Caco-2 (cell line): ENCODE results near the gene PPARD. TPM values are rescaled to one million over a fixed set of nuclear protein-coding genes. Genes with fewer than 3 reads are reported as not detected.

ENCODE experiments used
- BruUV-seq: library from RNA; stranded (reverse); fragments of 400-500 nt; replicated peaks from 2 replicates; lab custom pipeline; 2021; lab: Mats Ljungman, UMichigan
- CTCF ChIA-PET: fragments of 300-600 bp; sonication (Branson Sonifier 250); formaldehyde crosslinking; loops from one replicate; lab custom pipeline; 2022; ENCODE audit warnings: antibody characterized with exemption; lab: Charles Lee
- POLR2A ChIA-PET: fragments of 300-600 bp; sonication (Branson Sonifier 250); formaldehyde crosslinking; loops from one replicate; lab custom pipeline; 2022; ENCODE audit warnings: antibody characterized with exemption; lab: Charles Lee
- DNase-seq, 2 experiments: peaks; one replicate each; pipeline versions ENCODE4 v3.0.0 to v3.0.0-alpha.2; 2020 to 2022
- H3K27me3 ChIP-seq: replicated peaks from 2 replicates; pipeline ENCODE4 v1.6.0; 2011; ENCODE audit warnings: low read length; ENCODE audit not compliant: control insufficient read depth, insufficient read depth
- H3K36me3 ChIP-seq: 2 replicates; pipeline ENCODE4 v1.5.1; 2011; ENCODE audit warnings: low read length; ENCODE audit not compliant: control insufficient read depth, insufficient read depth
- H3K4me1 ChIP-seq: fragments of 250-450 bp; sonication (Bioruptor Pico); 2 replicates; pipeline ENCODE4 v1.5.1; 2020; ENCODE audit warnings: mild to moderate bottlenecking
- H3K4me3 ChIP-seq: 2 replicates; pipeline ENCODE4 v1.5.1; 2011; ENCODE audit warnings: low read depth, mild to moderate bottlenecking, control low read depth, low read length
- H3K9me3 ChIP-seq: fragments of 250-450 bp; sonication (Bioruptor Pico); 2 replicates; pipeline ENCODE4 v1.5.1; 2020; ENCODE audit warnings: mild to moderate bottlenecking, moderate library complexity
- H3K27ac Mint-ChIP-seq: one replicate; pipeline ENCODE4 v1.8.0; 2022; ENCODE audit warnings: mixed read lengths; ENCODE audit not compliant: unreplicated experiment
- H3K27me3 Mint-ChIP-seq: one replicate; pipeline ENCODE4 v1.8.0; 2022; ENCODE audit warnings: mixed read lengths; ENCODE audit not compliant: insufficient read depth, unreplicated experiment
- H3K36me3 Mint-ChIP-seq: one replicate; pipeline ENCODE4 v1.8.0; 2022; ENCODE audit warnings: mild to moderate bottlenecking, mixed read lengths; ENCODE audit not compliant: insufficient read depth, unreplicated experiment
- H3K4me1 Mint-ChIP-seq: one replicate; pipeline ENCODE4 v1.8.0; 2022; ENCODE audit warnings: low read depth, mixed read lengths; ENCODE audit not compliant: unreplicated experiment
- H3K4me3 Mint-ChIP-seq: one replicate; pipeline ENCODE4 v1.8.0; 2022; ENCODE audit warnings: mild to moderate bottlenecking, moderate library complexity, mixed read lengths; ENCODE audit not compliant: unreplicated experiment
- H3K9me3 Mint-ChIP-seq: one replicate; pipeline ENCODE4 v1.8.0; 2022; ENCODE audit warnings: mixed read lengths; ENCODE audit not compliant: unreplicated experiment
- intact Hi-C: fragments of 100-400 bp; cut with micrococcal nuclease; formaldehyde crosslinking; loops from one replicate; pipeline ENCODE4 v1.10.0; 2022; ENCODE audit not compliant: unreplicated experiment
- total RNA-seq: library from RNA; stranded (reverse); gene quantifications from 2 replicates; pipeline ENCODE4 v1.2.3, GENCODE V29; 2022
- TF ChIP-seq, protein P1 (sequence below), 2 experiments: fragments of 200-600 bp in 1 of 2; IDR thresholded peaks; 1 replicate in 1 of 2; 2 replicates in 1 of 2; pipeline versions ENCODE4 v1.5.1 to v1.8.0; 2011 to 2022; ENCODE audit warnings: antibody characterized with exemption in 1 of 2, control low read depth in 1 of 2, inconsistent platforms in 1 of 2, low read depth in 1 of 2, low read length in 1 of 2, mild to moderate bottlenecking in 1 of 2, moderate library complexity in 1 of 2; ENCODE audit not compliant: insufficient read depth in 1 of 2, severe bottlenecking in 1 of 2, unreplicated experiment in 1 of 2

PPARD gene
- total RNA-seq, 1 experiment from 2014 or later: 11.3 TPM

DNA sequence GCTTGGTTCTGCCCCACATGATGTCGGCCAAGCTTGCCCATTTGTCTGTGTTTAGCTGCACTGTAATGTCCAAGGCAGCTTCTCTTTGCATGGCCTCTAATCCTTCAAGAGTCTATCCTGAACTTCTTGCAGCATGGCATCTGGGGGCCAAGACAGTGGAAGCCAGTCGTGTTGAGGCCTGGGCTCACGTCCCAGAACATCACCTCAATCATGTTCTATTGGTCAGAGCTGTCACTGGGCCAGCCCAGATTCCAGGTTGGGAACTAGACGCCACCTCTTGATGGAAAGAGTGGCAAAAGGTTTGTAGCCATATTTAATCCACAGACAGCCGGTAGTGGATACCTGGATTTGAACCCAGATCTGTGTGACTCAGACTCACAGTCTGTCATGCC is 25.3 kb downstream of the PPARD start:
- Histone ChIP-seq H3K9me3 (no peaks in the 10 kb centered on the region), H3K4me3 (no peak overlapping the region), H3K36me3 (no peaks in the 10 kb centered on the region), H3K4me1 (peaks cover 19% of the 10 kb centered on the region), H3K27me3 (no peaks in the 10 kb centered on the region)
- Mint-ChIP-seq H3K36me3 (no peaks in the 10 kb centered on the region), H3K4me1 (peaks cover 11% of the 10 kb centered on the region), H3K27ac (no peak overlapping the region), H3K4me3 (no peak overlapping the region), H3K9me3 (no peaks in the 10 kb centered on the region), H3K27me3 (no peaks in the 10 kb centered on the region)
- DNase-seq: no peak
- intact Hi-C loops: no loop called here
- BruUV-seq: no TSS peak
- CTCF ChIA-PET: no interaction called here
- POLR2A ChIA-PET: no interaction called here
- TF ChIP-seq, protein P1, sequence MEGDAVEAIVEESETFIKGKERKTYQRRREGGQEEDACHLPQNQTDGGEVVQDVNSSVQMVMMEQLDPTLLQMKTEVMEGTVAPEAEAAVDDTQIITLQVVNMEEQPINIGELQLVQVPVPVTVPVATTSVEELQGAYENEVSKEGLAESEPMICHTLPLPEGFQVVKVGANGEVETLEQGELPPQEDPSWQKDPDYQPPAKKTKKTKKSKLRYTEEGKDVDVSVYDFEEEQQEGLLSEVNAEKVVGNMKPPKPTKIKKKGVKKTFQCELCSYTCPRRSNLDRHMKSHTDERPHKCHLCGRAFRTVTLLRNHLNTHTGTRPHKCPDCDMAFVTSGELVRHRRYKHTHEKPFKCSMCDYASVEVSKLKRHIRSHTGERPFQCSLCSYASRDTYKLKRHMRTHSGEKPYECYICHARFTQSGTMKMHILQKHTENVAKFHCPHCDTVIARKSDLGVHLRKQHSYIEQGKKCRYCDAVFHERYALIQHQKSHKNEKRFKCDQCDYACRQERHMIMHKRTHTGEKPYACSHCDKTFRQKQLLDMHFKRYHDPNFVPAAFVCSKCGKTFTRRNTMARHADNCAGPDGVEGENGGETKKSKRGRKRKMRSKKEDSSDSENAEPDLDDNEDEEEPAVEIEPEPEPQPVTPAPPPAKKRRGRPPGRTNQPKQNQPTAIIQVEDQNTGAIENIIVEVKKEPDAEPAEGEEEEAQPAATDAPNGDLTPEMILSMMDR (IDR thresholded peaks at IDR 0.05; ENCODE audit: insufficient read depth in 1 of 2, low read depth in 1 of 2, low read length in 1 of 2, severe bottlenecking in 1 of 2, unreplicated experiment in 1 of 2): no peak

DNA sequence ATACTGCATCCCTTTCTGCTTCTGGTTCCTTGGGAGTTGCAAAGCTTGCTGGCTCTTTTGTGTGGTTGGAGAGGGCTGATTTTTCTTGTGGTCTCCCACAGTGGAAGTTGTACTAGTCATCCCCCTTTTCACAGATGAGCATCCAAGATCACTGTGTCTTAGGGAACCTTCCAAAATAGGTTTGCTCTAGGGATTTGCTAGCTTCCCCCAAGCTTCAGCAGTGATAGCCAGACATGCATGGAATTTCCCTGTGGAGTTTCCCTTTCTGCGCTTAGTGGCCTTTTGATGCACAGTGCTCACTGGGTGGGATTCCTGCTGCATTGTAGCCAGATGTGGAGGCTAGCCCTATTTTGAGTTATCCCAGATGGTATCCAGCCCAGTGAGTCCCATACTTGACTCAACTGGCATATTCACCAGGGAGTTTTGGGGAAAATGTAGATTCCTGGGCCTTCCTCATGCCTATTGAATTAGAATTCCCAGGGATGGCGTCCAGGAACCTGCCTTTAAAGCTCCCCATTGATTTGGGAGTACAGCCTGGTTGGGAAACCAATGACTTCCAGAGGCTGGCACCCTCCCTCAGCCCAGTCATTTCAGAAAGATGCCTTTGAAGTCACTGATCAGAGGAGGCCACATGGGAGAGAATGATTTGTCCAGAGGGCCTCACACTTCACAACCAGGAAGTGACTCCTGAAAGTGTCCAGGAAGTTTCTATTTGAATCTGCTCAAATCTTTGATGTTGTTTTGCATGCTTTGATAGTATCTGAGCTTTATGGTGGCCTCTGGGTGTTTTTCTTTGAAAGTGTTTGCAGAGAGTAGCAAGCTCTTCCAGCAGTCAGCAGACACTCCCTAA is 25.9 kb downstream of the PPARD start:
- Histone ChIP-seq H3K36me3 (no peaks in the 10 kb centered on the region), H3K4me1 (peaks cover 19% of the 10 kb centered on the region), H3K27me3 (no peaks in the 10 kb centered on the region), H3K9me3 (no peaks in the 10 kb centered on the region), H3K4me3 (no peak overlapping the region)
- no peaks in the 10 kb centered on the region for H3K27me3 Mint-ChIP-seq
- intact Hi-C loops: no loop called here
- TF ChIP-seq, protein P1 (IDR thresholded peaks at IDR 0.05; ENCODE audit: insufficient read depth in 1 of 2, low read depth in 1 of 2, low read length in 1 of 2, severe bottlenecking in 1 of 2, unreplicated experiment in 1 of 2): no peak
- ChIA-PET CTCF (interaction anchor here (0.9 kb wide), 1 partner anchor 26 kb away, joined by 3 read pairs; the partner anchor contains the start of gene PPARD), POLR2A (no interaction called here)
- no peak overlapping the region for H3K4me3 Mint-ChIP-seq
- peak; percentile 46 to 57 for DNase-seq
- H3K9me3 Mint-ChIP-seq: no peaks in the 10 kb centered on the region
- H3K27ac Mint-ChIP-seq: no peak overlapping the region
- H3K36me3 Mint-ChIP-seq: no peaks in the 10 kb centered on the region
- H3K4me1 Mint-ChIP-seq: peaks cover 11% of the 10 kb centered on the region
- no TSS peak for BruUV-seq

DNA sequence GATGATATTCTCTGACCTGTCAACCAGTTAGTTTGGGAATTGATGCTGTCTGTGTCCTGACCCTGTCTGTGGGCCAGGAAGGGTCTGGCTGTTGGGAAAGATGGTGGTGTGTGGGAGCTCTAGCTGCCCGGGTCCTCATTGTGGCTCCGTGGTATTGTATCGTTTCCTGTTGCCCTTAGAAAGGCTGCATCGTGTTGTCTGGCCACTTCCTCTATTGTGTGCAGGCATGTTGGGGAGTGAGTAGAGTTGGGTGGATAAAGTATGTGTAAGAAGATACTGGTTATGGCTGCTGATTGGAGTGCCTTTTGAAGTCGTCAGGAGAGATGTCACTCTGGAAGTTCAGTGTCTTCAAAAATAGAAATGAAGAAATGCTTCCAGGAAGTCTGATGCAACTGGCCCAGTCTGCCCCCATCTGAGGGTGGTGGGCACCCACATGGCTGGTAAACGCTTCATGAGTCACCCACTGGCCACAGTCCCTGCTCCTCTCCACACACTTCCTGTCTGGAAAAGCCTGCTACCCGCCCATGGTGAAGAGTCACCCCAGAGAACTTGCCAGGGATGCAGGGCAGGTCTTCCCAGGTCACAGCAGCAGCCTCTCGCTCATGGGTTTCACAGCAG is 27.9 kb downstream of the PPARD start:
- ChIA-PET POLR2A (no interaction called here), CTCF (no interaction called here)
- H3K4me3 Mint-ChIP-seq: no peak overlapping the region
- intact Hi-C loops: loop anchor here (2.0 kb wide), 1 partner anchor 79 kb away; no protein-coding TSS in a partner anchor
- DNase-seq: no peak
- TF ChIP-seq, protein P1 (IDR thresholded peaks at IDR 0.05; ENCODE audit: insufficient read depth in 1 of 2, low read depth in 1 of 2, low read length in 1 of 2, severe bottlenecking in 1 of 2, unreplicated experiment in 1 of 2): no peak
- H3K27me3 Mint-ChIP-seq: no peaks in the 10 kb centered on the region
- H3K36me3 Mint-ChIP-seq: no peaks in the 10 kb centered on the region
- no TSS peak for BruUV-seq
- Histone ChIP-seq H3K27me3 (no peaks in the 10 kb centered on the region), H3K4me3 (no peak overlapping the region), H3K36me3 (no peaks in the 10 kb centered on the region), H3K9me3 (no peaks in the 10 kb centered on the region), H3K4me1 (peaks cover 19% of the 10 kb centered on the region)
- no peaks in the 10 kb centered on the region for H3K9me3 Mint-ChIP-seq
- H3K27ac Mint-ChIP-seq: peak overlapping the region; percentile 43
- H3K4me1 Mint-ChIP-seq: peaks cover 11% of the 10 kb centered on the region
